Muscle of arm (tissue), 12 donors: Measurements from ENCODE around the gene CNEP1R1. TPM values are rescaled to one million over a fixed set of nuclear protein-coding genes. Genes with fewer than 3 reads are reported as not detected.

ENCODE experiments used
- DNase-seq: peaks from one replicate; pipeline ENCODE4 v3.0.0-alpha.2; 2013
- polyA plus RNA-seq, 12 donors: library from polyadenylated mRNA; unstranded; fragments of 120-200 nt; gene quantifications; one replicate each; pipeline ENCODE4 v1.2.1, GENCODE V29; 2013; ENCODE audit not compliant: insufficient read length in 12 of 12

Gene CNEP1R1
- polyA plus RNA-seq, 12 donors = 14.1 to 28.5 (median 21.9) TPM; not detected in 1

DNA sequence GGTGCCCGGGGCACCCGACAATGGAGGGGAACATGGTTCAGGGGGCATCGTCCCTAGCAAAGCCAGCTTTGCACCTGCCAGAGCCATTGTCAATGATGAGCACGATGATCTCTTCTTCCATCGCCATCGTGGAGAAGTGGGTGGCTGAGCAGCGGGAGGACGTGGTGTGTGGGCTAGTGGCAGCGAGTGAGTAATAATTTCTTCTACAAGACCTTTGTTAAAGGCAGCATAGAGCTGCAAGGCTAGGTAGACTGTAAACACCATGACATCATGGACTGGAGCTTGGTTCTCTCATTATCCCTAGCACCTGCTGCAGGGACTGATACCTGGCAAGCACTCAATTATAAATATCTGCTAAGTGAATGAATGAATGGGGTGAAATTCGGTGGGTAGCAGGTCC lies 34.1 kb downstream of the CNEP1R1 start:
- DNase-seq = no peak

DNA sequence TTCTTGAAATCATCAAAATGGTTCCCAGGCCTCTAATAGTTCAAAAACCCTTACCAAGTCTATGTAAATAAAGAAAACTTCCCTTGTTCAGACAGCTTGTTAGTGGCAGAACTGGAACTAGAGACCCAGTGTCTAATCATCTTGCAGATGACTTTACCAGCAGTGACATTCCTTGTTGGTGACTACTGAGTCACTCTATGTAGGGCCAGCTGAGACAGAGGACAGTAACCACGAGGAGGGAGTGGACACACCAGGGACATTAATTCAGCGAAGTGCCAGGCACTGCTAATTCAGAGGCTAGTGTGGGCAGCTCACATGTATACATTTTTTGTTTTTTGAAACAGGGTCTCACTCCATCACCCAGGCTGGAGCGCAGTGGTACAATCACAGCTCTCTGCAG lies 34.6 kb downstream of the CNEP1R1 start:
- no peak for DNase-seq

DNA sequence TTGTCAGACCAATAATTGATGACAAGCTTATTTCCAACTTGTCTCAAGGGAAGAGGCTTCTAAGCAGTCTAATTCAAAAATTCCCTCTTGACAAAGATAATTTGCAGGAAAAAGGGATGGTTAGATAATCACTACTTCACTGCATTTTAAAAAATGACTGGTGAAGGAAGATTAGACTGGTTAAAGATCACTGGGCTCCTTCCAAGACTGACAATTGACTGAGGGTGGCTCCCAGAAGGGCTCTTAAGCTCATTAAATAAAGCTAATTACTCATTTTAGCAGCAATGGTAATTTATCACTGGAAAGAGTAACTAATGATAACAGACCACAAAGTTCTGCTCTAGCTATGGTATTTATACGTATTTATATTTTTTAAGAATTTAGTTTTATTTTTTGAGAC lies 36.3 kb downstream of the CNEP1R1 start:
- DNase-seq = no peak

DNA sequence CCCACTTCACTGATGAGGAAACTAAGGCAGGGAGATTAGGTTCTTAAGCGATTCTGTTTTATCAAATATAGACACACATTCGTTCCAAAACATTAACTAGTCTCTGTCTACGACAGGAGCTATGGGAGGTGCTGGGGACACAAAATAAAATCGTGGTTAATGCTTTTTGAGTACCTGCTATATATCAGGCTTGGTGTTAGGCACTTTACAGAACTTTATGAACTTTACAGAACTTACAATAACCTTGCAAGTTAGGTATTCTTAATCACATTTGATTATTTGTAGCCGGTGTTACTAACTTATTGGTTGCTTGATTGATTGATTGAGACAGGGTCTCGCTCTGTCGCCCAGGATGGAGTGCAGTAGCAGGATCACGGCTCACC lies 40.2 kb downstream of the CNEP1R1 start:
- no peak for DNase-seq

DNA sequence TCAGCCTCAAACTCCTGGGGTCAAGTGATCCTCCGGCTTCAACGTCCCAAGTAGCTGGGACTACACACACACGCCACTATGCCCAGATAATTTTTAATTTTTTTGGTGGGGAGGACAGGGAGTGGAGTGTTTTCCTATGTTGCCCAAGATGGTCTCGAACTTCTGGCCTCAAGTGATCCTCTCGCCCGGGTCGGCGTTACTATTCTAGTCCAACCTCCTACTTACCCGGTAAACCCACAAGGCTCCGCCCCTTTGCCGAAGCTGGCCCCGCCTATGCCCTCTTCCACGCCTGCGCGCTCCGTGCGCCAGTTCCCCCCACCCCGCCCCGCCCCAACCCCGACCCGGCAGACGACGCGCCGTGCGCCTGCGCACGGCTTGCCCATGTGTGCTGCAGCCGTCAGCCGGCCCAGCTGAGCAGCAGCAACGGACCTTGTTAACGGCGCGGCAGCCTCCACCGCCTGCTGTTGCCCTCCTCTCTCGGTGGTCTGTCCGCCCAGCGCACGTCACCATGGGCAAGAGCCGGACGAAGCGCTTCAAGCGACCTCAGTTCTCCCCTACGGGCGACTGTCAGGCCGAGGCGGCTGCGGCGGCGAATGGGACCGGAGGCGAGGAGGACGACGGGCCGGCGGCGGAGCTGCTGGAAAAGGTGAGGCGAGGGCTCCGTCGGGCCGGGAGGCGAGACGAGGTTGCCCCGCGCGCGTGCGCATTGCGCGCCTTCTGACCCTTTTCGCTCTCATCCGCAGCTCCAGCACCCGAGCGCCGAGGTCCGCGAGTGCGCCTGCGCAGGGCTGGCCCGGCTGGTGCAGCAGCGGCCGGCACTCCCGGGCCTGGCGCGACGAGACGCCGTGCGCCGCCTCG lies 40.8 kb downstream of the CNEP1R1 start, which contains the start of gene HEATR3:
Gene HEATR3, plus strand, starts transcription at position 347 of the 858 bp plus-strand sequence. Its CDS starts 162 bp downstream, at position 509.
- peak; percentile 94 for DNase-seq

DNA sequence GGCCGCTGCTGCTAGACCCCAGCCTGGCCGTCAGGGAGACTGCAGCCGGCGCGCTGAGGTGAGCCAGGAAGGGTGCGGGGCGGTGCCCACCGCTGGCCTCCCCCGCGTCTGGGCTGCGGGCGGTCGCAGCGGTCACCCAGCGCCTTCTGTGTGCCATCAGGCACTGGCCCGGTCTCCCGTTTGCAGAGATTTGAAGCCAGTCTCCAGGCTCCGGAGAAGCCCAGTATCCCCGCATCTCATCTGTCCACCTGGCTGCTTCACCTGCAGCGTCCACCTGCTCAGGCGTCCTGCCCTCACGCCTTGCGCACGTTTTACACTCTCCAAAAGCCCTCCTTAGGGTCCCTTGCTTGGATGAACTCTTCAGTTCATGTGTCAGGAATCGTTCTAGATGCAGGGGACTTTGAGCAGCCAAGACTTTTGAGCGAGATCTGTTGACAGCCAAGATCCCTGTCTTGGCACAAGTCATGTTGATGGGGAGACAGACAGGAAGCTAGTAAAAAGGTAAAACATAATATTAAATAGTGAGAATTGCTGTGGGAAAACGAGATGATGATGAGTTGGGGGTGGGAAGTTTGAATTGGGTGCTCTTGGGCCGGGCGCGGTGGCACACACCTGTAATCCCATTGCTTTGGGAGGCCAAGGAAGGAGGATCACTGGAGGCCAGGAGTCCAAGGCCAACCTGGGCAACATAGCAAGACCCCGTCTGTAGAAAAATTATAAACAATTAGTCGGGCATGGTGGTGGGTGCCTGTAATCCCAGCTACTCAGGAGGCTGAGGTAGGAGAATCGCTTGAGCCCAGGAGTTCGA lies 41.7 kb downstream of the CNEP1R1 start:
- DNase-seq = no peak

DNA sequence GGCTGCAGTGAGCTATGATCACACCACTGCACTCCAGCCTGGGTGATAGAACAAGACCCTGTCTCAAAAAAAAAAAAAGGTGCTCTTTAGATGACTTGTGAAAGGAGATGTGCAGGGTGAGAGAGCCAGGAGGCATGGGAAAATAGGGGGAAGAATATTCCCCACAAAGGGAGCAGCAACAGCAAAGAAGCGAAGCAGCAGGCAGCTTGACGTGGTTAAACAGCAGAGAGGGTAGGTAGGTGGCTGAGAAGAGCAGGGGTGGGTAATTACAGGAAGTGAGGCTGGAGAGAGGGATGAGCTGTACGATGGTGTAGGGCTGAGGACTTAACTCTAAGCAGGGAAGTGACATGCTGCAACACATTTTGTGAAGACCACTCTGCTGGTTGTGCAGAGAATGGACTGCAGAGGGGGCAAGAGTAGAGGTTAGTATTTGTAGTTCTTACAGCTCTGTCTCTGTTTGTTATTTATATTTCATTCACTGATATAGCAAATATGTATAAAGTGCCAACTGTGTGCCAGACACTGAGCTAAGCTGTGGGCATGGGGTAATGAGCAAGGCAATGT lies 42.3 kb downstream of the CNEP1R1 start:
- DNase-seq = peak; percentile 36

DNA sequence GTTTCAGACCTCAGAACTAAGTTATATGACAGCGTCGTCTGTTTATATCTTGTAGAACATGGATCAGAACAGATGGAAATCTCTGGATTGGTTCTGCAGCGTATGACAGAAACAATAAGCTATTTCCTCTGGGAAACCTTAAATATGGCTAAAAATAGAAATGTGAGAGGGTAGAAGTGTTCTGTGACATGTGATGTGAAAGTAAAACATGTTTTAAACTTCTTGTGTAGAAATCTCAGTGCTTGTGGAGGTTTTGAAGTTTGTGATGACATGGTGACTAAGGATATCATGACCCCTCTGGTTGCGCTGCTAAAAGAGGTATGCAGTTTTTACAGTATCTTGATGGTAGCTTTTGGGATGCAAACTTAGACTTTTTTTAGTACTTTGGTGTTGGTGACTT lies 43.5 kb downstream of the CNEP1R1 start:
- no peak for DNase-seq

DNA sequence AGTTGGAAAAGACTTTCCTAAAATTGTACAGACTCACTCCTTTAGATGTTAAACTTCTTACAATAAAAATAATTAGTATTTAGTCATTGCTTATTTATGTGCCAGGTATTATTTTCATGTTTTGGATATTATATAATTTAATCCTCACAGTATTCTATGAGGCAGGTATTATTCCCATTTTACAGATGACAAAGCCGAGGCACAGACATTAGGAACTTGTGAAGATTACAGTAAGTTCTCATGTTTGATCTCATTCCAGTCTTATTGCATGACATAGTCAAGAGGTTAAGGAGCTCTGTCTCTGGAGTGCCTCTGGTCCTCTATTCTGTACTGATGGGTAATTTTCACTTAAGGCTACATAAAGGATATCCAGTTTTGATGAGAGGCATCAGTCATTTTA lies 44.0 kb downstream of the CNEP1R1 start:
- no peak for DNase-seq

DNA sequence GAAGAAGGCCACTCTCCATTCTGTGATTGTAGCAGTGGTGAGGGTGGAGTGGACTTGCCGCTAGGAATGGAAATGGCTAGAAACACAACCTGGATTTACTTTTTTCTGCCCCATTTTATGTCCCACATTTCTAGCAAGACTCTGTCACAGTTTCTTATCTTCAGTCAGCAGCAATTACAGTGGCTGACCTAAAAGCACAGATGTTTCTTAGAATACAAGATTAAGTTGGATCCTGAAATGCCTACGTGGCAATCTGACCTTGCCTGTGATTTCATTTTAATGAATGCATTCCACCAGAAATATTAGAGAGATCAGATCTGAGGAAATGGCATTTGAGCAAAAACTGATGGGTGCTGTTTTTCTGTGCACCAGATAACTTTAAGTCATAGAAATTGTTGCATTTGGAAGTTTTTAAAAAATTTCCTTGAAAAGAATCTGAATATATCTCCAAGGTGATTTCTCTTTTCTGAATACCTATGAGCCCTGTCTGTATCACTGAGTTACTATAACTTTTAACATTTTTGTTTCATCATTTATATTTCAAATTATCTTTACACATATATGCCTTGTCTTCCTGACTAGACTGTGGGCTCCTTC lies 46.1 kb downstream of the CNEP1R1 start:
- DNase-seq = no peak

DNA sequence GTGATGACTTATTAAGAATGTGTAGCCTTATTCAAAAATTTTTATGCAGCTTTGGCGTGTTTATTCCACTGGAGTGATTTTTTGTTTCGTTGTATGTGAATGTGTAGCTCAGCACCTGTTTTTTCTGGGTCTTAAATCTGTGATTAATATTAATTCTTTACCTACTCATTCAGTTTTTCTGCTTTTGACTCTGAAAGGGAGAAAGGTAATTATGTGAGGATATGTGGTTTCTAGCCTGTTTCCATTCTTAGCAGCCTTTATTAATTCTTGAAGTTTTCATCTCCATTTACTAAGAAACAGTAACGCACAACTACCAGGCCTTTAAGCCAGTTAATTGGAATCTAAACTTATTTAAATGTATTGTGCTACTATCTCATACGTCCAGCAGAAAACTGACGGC lies 47.7 kb downstream of the CNEP1R1 start:
- no peak for DNase-seq

DNA sequence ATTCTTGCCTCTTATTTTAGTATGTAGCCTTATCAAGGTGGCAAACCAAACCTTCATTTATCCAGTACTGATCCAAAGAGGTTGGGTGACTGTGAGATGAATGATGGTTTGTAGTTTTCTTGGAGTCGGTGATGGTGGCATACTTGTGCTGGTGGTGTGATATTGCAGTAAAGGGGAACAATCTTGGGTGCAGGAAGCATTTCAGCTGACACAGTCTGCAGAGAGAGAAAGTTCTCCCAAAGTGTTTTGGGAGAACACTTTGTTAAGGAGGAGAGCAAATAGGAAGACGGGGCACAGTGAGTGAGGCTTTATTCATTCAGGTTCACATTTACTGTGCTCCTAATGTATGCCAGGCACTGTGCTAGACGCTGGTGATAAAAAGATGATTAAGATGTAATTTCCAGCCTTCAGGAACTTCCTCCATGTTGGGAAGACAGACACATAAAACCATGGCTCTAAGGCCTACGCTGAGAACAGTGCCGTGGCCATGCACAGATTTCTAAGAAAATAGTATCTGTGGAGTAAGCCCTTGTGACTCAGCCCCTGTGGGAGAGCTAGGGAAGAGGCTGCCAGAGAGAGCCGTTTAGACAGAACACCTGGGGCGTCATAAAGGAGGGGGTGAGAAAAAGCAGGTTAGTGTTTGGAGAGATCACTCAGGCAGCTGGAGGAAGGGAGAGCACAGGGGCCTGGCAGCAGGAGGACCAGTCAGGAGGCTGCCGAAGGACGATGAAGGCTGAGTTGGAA lies 54.5 kb downstream of the CNEP1R1 start:
- DNase-seq = no peak

DNA sequence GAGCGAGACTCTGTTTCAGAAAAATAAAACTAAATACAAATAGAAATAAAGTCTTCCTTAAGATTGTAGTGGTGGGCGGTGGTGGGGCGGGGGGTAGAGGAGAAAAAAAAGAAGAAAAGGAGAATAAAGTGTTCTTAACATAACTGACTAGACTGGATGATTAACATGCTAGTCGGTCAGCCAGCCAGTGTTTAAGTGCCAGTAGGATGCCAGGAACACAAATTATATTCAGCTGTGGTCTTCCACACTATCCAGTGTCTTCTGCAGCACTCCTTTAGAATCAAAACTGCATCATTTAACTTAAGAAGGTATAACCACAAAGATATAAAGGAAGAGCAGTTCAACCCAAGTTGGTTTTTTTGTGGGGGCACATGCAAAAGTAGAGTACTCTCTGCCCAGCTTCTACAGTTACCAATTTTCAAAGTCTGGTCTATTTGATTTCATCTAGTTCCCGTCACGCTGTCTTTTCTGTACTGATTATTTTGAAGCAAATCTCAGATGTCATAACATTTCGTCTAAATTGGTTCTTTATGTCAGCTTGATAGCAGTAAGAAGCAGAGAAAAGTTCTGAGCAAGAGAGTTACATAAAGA lies 56.5 kb downstream of the CNEP1R1 start:
- DNase-seq = no peak

DNA sequence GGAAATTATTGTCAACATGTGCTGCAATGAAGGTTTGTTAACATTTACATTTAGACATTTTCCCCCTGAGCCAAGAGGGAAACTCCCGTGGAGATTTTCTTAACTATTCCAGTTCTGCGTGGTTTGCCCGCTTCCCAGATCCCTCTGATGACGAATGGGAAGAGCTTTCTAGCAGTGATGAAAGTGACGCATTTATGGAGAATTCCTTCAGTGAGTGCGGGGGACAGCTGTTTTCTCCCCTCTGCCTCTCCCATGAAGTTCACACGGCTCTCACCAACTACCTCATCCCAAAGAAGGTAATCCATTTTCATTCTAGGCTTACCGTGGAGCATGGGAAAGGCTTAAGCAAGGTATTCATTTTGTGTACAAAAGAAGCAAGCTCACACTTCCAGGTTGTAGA lies 59.0 kb downstream of the CNEP1R1 start:
- no peak for DNase-seq

DNA sequence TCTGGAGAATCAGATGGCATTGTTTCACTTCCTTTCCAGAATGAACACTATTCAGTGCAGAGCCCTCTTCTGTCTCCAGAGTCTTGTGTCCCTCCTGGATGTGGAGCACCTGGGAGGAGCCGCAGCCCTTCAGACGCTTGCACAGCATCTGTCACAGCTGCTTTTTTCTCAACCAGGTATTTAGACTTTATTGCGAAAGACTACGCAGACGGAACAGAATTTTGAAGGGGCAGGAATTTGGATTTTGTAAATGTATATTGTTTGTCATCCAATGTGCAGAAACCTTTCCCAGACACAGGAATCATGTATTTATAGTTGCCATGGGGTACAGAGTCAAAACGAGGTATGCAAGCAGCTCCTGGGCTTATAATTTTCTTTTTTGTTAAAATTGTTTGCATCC lies 61.2 kb downstream of the CNEP1R1 start:
- DNase-seq = no peak

Other genes starting within 250 kb of the CNEP1R1 start
- 10 to 100 TPM in 11 of 12 donors, not detected in 1; 22.6 to 37.5 (median 25.9) TPM for gene ZNF423, start 169.1 kb upstream of the CNEP1R1 start, polyA plus RNA-seq
- gene HEATR3, start 40.7 kb downstream of the CNEP1R1 start, polyA plus RNA-seq = 10 to 100 TPM in 11 of 12 donors, not detected in 1; 13.6 to 45.5 (median 17.6) TPM
- gene TENT4B, start 128.1 kb downstream of the CNEP1R1 start, polyA plus RNA-seq = 1 to 10 TPM in 11 of 12 donors, not detected in 1; 5.8 to 9.8 (median 7.6) TPM
- gene ADCY7, start 241.3 kb downstream of the CNEP1R1 start, polyA plus RNA-seq = 10 to 100 TPM in 2 of 12 donors, 1 to 10 TPM in 9, not detected in 1; 4.8 to 17.4 (median 7.0) TPM